Loucy (cell line): Measurements from ENCODE around the gene VEPH1.

Experiments used
- CTCF ChIP-seq: fragments of 200-600 bp; sonication (generic); conservative IDR thresholded peaks from 2 replicates; pipeline ENCODE4 v1.5.1; 2014; ENCODE audit warnings: mild to moderate bottlenecking, antibody characterized with exemption, low read length
- EZH2phosphoT487 ChIP-seq: fragments of 200-600 bp; IDR thresholded peaks from 2 replicates; pipeline ENCODE4 v1.6.1; 2018; ENCODE audit warnings: antibody characterized with exemption, mild to moderate bottlenecking, moderate library complexity, borderline replicate concordance

GRCh38 chr3:157394411-157394810 is 108.8 kb downstream of the VEPH1 start:
- TF ChIP-seq CTCF = no peak
- TF ChIP-seq EZH2phosphoT487 = no peak
